SK-N-MC (cell line): ENCODE results near the gene ZNF423.

ENCODE experiments used
- DNase-seq: peaks from one replicate; pipeline ENCODE4 v3.0.0-alpha.2; 2011; ENCODE audit warnings: low read depth, low spot score
- H3K27ac ChIP-seq: fragments of 200-600 bp; sonication (generic); 2 replicates; pipeline ENCODE4 v1.5.1; 2016; ENCODE audit warnings: mixed run types
- H3K36me3 ChIP-seq: fragments of 200-600 bp; sonication (generic); 2 replicates; pipeline ENCODE4 v1.6.1; 2017; ENCODE audit warnings: antibody characterized with exemption, low read length, mixed read lengths; ENCODE audit not compliant: insufficient read depth
- H3K4me3 ChIP-seq: fragments of 200-600 bp; sonication (generic); 2 replicates; pipeline ENCODE4 v1.5.1; 2016
- H3K9ac ChIP-seq: fragments of 200-600 bp; sonication (generic); 2 replicates; pipeline ENCODE4 v1.8.0; 2017; ENCODE audit warnings: mixed run types, mixed read lengths; ENCODE audit not compliant: insufficient read length
- H3K9me3 ChIP-seq: fragments of 200-600 bp; sonication (generic); 2 replicates; pipeline ENCODE4 v1.6.1; 2017; ENCODE audit warnings: low read depth, mild to moderate bottlenecking, antibody characterized with exemption, low read length, moderate library complexity, mixed read lengths
- EZH2 ChIP-seq: fragments of 200-600 bp; sonication (generic); IDR thresholded peaks from one replicate; pipeline ENCODE4 v1.6.1; 2017; ENCODE audit warnings: antibody characterized with exemption
- FOXP2 ChIP-seq: optimal IDR thresholded peaks from 2 replicates; pipeline ENCODE3; 2011; ENCODE audit warnings: mild to moderate bottlenecking, moderate library complexity; ENCODE audit not compliant: insufficient read depth; ENCODE audit errors: extremely low read length, control extremely low read depth
- POLR2AphosphoS5 ChIP-seq: IDR thresholded peaks from 2 replicates; pipeline ENCODE4 v1.6.1; 2012; ENCODE audit warnings: mild to moderate bottlenecking, low read depth, low read length, borderline replicate concordance

ZNF423 gene

DNA sequence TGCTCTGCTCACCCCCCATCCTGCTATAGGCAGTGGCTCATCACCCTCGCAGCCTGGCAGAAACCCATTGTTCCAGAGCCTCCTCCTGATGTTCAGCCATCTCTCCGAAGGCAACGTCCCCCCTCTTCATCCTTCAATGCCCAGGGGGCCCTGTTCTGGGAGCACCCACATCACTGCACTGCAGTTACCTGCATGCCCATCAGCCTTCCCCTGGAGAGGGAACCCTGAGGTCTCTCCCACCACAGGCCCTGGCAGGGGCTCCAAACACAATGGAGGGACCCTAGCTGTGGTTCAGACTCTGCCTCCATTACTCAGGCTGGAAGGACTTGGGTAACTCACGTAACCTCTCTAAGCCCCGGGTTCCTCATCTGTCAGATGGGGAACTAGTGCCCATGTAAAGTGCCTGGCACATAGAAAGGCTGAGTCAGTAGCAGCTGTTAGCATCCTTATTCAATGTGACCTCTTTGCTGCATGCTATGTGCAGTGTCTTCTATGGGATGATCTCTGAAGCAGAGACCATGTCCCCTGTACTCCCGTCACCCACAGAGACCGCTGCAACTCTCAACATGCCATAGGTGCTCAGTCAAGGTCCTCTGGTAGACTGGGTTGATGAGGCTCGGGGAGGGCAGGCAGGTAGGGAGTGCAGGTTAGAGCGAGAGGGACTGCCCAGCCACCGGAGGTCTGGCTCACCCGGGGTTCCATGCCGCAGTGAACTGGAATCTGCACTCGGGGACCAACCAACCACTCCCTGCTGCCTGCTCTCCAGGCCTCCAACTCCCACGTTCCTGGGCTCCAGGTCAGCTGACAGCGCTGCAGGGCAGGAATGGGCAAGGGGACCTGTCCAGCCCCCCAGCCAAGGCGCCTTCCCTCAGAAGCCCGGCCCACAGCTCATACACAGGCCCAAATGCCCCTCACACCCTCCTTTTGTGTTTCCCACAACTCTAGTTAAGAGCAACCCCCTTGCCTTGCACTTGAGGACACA lies 233.2 kb downstream of the ZNF423 start:
- Histone ChIP-seq H3K36me3 (no peaks in the 10 kb centered on the region), H3K9me3 (no peaks in the 10 kb centered on the region), H3K27ac (no peak overlapping the region), H3K4me3 (no peak overlapping the region), H3K9ac (no peak overlapping the region)
- TF ChIP-seq FOXP2 = no peak
- TF ChIP-seq EZH2 = no peak
- TF ChIP-seq POLR2AphosphoS5 = no peak
- no peak for DNase-seq

DNA sequence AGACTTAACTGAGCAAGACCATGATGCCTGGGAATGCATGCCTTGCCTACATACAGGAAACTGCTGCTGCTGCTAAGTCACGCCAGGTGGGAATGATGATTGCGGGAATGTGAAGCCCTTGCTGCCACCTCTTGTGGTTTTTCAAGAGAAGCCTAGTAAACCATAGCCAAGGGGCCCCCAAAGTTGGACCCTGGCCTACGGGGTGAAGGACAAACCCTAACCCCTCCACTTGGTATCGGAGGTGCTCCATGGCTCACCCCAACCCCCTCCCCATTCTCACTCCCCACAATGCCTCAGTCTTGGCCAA lies 233.9 kb downstream of the ZNF423 start:
- no peak overlapping the region for H3K27ac ChIP-seq
- H3K36me3 ChIP-seq = no peaks in the 10 kb centered on the region
- DNase-seq = no peak
- no peak overlapping the region for H3K9ac ChIP-seq
- no peak overlapping the region for H3K4me3 ChIP-seq
- no peaks in the 10 kb centered on the region for H3K9me3 ChIP-seq
- TF ChIP-seq EZH2 (no peak), FOXP2 (no peak), POLR2AphosphoS5 (no peak)

DNA sequence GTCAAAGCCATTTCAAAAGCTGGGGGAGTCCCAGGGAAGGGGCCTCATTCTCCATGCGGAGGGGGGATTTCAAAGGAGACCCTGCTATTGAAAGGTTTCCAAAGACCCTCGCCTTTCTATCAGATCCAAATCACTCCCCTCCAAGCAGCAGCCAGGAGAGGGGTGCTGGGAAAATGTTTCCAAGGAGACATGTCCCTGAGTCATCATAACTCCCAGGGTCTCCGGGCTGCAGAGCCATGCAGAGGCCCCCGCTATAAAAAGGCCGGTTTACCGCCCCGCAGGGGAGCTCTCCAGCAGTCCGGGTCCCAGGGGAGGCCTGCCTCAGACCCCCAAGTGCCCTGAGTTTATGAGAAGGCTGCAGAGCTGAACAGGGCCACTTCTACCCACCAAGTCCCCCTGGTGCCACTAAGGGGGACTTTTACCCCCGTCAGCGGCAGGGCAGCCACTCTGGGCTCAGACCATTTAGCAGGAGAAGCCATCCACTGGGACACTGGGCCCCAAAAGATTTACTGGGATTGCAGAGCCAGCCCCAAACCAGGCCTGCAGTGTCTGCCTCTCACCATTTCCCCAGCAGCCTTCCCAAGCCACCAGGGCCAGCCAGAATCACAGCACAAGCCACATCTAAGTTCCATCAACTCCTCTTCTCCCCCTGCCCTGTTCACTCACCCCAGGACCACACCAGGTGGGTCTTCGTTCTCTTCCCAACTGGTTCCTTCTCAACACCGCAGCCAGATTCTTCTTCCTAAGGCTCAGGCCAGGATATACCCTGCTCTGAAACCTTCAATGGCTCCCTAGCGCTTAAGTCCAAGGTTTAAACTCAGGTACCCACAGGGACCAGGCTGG lies 234.4 kb downstream of the ZNF423 start:
- no peaks in the 10 kb centered on the region for H3K9me3 ChIP-seq
- no peaks in the 10 kb centered on the region for H3K36me3 ChIP-seq
- TF ChIP-seq POLR2AphosphoS5 (no peak), FOXP2 (no peak), EZH2 (no peak)
- no peak overlapping the region for H3K4me3 ChIP-seq
- no peak overlapping the region for H3K9ac ChIP-seq
- H3K27ac ChIP-seq = no peak overlapping the region
- no peak for DNase-seq

DNA sequence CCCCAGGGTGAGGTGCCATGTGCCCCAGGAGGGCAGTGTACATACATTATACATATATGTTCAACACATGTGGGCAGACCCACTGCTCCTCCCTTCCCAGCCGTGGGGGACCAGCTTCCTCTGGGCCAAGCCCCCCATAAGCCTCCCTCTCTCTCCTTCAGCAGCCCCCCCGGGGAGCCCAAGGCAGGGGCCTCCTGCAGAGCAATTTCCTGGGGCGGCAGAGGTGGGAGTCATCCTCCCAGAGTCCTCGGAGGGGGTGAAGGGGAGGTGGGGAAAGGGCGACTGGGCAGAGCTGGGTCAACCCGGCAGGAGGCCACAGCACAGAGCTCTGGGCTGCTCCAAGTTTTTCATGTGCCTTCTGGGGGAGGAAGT lies 235.1 kb downstream of the ZNF423 start:
- no peak for DNase-seq
- Histone ChIP-seq H3K9me3 (no peaks in the 10 kb centered on the region), H3K36me3 (no peaks in the 10 kb centered on the region), H3K4me3 (no peak overlapping the region), H3K9ac (no peak overlapping the region), H3K27ac (no peak overlapping the region)
- no peak for TF ChIP-seq EZH2
- TF ChIP-seq POLR2AphosphoS5 = no peak
- no peak for TF ChIP-seq FOXP2

DNA sequence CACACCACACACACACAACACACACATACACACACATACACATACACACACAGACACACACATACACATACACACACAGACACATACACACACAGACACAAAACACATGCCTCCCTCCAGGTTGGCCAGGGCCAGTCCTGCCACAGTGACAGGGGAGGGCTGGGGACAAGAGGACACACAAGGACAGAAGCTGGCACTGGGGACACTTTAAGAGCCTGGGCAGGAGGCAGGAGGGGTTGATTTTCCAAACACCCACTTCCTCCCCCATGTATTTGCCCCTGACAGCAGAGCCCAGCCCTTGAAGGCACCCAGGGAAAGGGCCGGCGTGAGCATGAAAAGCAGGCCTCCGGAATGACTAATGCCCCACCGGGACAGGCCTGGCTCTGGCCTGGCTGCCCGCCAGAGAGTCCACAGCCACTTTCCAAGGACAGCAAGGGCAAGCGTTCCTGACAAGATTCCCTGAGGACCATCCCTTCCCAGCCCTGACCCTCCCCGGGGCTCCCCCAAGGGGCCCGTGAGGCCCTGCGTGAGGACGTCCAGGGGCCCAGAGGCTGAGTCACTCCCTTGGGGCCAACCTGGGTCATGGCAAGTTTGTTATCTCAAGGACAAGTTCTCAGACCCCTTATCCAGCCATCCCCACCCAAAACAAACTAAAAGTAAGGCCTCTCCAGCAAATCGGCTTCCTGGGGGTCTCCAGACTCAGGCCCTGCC lies 235.6 kb downstream of the ZNF423 start:
- H3K4me3 ChIP-seq = no peak overlapping the region
- no peaks in the 10 kb centered on the region for H3K36me3 ChIP-seq
- no peak overlapping the region for H3K9ac ChIP-seq
- no peak for DNase-seq
- no peak overlapping the region for H3K27ac ChIP-seq
- no peaks in the 10 kb centered on the region for H3K9me3 ChIP-seq
- TF ChIP-seq FOXP2 (no peak), EZH2 (no peak), POLR2AphosphoS5 (no peak)

DNA sequence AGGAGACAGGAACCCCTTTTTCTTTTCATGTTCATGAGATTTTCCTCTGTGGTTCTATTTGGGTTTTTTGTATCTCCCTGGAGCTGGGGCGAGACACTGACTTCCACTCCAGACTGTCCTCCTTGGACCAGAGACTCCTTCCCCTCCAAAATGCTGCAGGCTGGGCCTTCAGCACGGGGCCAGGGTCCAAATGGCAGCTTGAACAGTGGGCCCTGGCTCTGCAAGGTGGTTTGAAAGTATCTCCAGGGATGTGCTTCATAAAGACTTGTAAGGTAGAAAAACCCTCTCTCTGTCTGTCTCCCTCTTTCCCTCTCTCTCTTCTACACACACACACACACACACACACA lies 236.1 kb downstream of the ZNF423 start:
- no peak for TF ChIP-seq EZH2
- TF ChIP-seq FOXP2 = no peak
- no peak for TF ChIP-seq POLR2AphosphoS5
- Histone ChIP-seq H3K9me3 (no peaks in the 10 kb centered on the region), H3K4me3 (no peak overlapping the region), H3K27ac (no peak overlapping the region), H3K9ac (no peak overlapping the region), H3K36me3 (no peaks in the 10 kb centered on the region)
- no peak for DNase-seq

DNA sequence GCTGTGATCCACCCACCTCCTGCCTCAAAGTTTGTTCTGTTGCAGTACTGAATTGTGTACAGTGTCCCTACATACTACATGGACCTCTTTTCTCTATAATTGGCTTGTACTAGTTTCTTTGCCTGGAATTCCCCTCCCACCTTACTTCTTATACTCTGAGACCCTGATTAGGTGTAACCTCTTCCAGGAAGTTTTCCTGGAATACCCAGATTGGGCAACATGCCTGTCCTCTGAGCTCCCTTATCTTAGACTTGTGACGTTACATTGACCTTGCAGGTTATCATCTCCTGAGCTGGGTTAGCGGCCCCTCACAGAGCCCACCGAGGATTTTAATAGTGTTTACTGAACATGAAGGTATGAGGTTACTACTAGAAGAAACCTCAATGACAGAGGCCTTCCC lies 237.0 kb downstream of the ZNF423 start:
- Histone ChIP-seq H3K4me3 (no peak overlapping the region), H3K27ac (no peak overlapping the region)
- TF ChIP-seq EZH2 (no peak), FOXP2 (no peak), POLR2AphosphoS5 (no peak)

DNA sequence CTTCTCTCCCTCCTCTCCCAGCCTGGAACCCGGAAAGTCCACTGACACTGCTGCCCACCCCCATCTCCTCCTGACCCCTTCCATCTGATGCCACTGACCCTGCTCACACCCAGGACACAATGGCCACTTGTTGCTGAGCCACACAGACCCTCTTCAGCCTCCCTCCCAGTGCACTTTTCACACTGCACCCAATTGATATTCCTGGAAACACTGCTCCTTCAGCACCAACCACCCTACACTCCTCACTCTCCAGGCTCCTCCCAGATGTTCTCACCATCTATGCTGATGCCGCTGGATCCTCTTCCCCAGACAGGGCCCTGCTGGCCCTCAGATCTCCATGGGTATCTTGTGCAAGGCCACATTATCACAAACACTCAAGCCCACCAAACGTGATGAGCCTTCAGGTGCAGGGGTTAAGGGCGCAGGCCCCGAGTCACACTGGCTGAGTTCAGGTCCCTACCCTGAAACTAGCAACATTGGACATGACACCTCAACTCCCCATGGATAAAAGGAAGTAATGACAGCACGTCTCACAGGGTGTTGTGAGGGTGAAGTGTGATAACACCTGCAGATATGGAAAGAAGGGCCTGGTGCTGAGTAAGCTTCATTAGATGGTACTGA lies 238.1 kb downstream of the ZNF423 start:
- TF ChIP-seq POLR2AphosphoS5 (no peak), EZH2 (no peak), FOXP2 (no peak)
- no peak overlapping the region for H3K27ac ChIP-seq
- H3K9me3 ChIP-seq = no peaks in the 10 kb centered on the region
- H3K4me3 ChIP-seq = no peak overlapping the region
- H3K36me3 ChIP-seq = no peaks in the 10 kb centered on the region
- DNase-seq = no peak
- H3K9ac ChIP-seq = no peak overlapping the region

More for the DNA sequence above, 237.0 kb downstream of the ZNF423 start:
- Histone ChIP-seq H3K36me3 (no peaks in the 10 kb centered on the region), H3K9me3 (no peaks in the 10 kb centered on the region), H3K9ac (no peak overlapping the region)
- no peak for DNase-seq
